ENCODE measurements around the gene HIKESHI.
A peak's percentile ranks its signal among the peaks of the same experiment; 100 is the strongest.
"Not testable (repeated sequence)": the region's sequence is repeated elsewhere in the genome, so short reads cannot be mapped to it uniquely, and the experiment has no call there.

Gene HIKESHI

GRCh38 chr11:86274503-86274902 lies 27.5 kb upstream of the HIKESHI start:
- H3K27me3 ChIP-seq (replicated peaks; ENCODE audit: control insufficient read depth, insufficient read depth, low read length, poor library complexity, severe bottlenecking), result no peaks in the 10 kb centered on the region
- peaks cover 34% of the 10 kb centered on the region for H3K36me3 ChIP-seq (ENCODE audit: control insufficient read depth, insufficient read depth, low read length)
- H3K4me1 ChIP-seq (ENCODE audit: control insufficient read depth, insufficient read depth, low read length, poor library complexity, severe bottlenecking), result no peaks in the 10 kb centered on the region
- H3K9me3 ChIP-seq (ENCODE audit: control insufficient read depth, low read length), result no peaks in the 10 kb centered on the region
- DNase-seq, result no peak
- no peak overlapping the region for H3K27ac ChIP-seq (ENCODE audit: insufficient read depth, low read length, poor library complexity, severe bottlenecking)
- H3K4me3 ChIP-seq (ENCODE audit: insufficient read depth, low read depth, low read length, poor library complexity, severe bottlenecking), result no peak overlapping the region

GRCh38 chr11:86274999-86275398 lies 27.0 kb upstream of the HIKESHI start:
- DNase-seq, result no peak
- Histone ChIP-seq H3K36me3 (ENCODE audit: control insufficient read depth, insufficient read depth, low read length) (peaks cover 29% of the 10 kb centered on the region), H3K9me3 (ENCODE audit: control insufficient read depth, low read length) (no peaks in the 10 kb centered on the region), H3K4me1 (ENCODE audit: control insufficient read depth, insufficient read depth, low read length, poor library complexity, severe bottlenecking) (no peaks in the 10 kb centered on the region), H3K4me3 (ENCODE audit: insufficient read depth, low read depth, low read length, poor library complexity, severe bottlenecking) (no peak overlapping the region), H3K27ac (ENCODE audit: insufficient read depth, low read length, poor library complexity, severe bottlenecking) (no peak overlapping the region), H3K27me3 (replicated peaks; ENCODE audit: control insufficient read depth, insufficient read depth, low read length, poor library complexity, severe bottlenecking) (no peaks in the 10 kb centered on the region)

GRCh38 chr11:86275493-86276370 lies 26.3 kb upstream of the HIKESHI start:
- H3K36me3 ChIP-seq (ENCODE audit: control insufficient read depth, insufficient read depth, low read length), result peaks cover 28% of the 10 kb centered on the region

GRCh38 chr11:86277741-86278140 lies 24.3 kb upstream of the HIKESHI start:
- no peak overlapping the region for H3K27ac ChIP-seq (ENCODE audit: insufficient read depth, low read length, poor library complexity, severe bottlenecking)
- H3K27me3 ChIP-seq (replicated peaks; ENCODE audit: control insufficient read depth, insufficient read depth, low read length, poor library complexity, severe bottlenecking), result no peaks in the 10 kb centered on the region
- DNase-seq, result no peak
- peaks cover 28% of the 10 kb centered on the region for H3K36me3 ChIP-seq (ENCODE audit: control insufficient read depth, insufficient read depth, low read length)
- no peaks in the 10 kb centered on the region for H3K4me1 ChIP-seq (ENCODE audit: control insufficient read depth, insufficient read depth, low read length, poor library complexity, severe bottlenecking)
- H3K4me3 ChIP-seq (ENCODE audit: insufficient read depth, low read depth, low read length, poor library complexity, severe bottlenecking), result no peak overlapping the region
- H3K9me3 ChIP-seq (ENCODE audit: control insufficient read depth, low read length), result no peaks in the 10 kb centered on the region

More at GRCh38 chr11:86275493-86276370, 26.3 kb upstream of the HIKESHI start:
- Histone ChIP-seq H3K27ac (ENCODE audit: insufficient read depth, low read length, poor library complexity, severe bottlenecking) (no peak overlapping the region), H3K4me3 (ENCODE audit: insufficient read depth, low read depth, low read length, poor library complexity, severe bottlenecking) (no peak overlapping the region), H3K9me3 (ENCODE audit: control insufficient read depth, low read length) (no peaks in the 10 kb centered on the region), H3K4me1 (ENCODE audit: control insufficient read depth, insufficient read depth, low read length, poor library complexity, severe bottlenecking) (no peaks in the 10 kb centered on the region), H3K27me3 (replicated peaks; ENCODE audit: control insufficient read depth, insufficient read depth, low read length, poor library complexity, severe bottlenecking) (no peaks in the 10 kb centered on the region)
- DNase-seq, result no peak

GRCh38 chr11:86278226-86278625 lies 23.8 kb upstream of the HIKESHI start:
- Histone ChIP-seq H3K4me3 (ENCODE audit: insufficient read depth, low read depth, low read length, poor library complexity, severe bottlenecking) (no peak overlapping the region), H3K27me3 (replicated peaks; ENCODE audit: control insufficient read depth, insufficient read depth, low read length, poor library complexity, severe bottlenecking) (no peaks in the 10 kb centered on the region), H3K36me3 (ENCODE audit: control insufficient read depth, insufficient read depth, low read length) (peaks cover 28% of the 10 kb centered on the region), H3K27ac (ENCODE audit: insufficient read depth, low read length, poor library complexity, severe bottlenecking) (no peak overlapping the region), H3K9me3 (ENCODE audit: control insufficient read depth, low read length) (no peaks in the 10 kb centered on the region), H3K4me1 (ENCODE audit: control insufficient read depth, insufficient read depth, low read length, poor library complexity, severe bottlenecking) (no peaks in the 10 kb centered on the region)
- no peak for DNase-seq

- no peak overlapping the region for H3K27ac ChIP-seq (ENCODE audit: insufficient read depth, low read length, poor library complexity, severe bottlenecking)
- H3K4me1 ChIP-seq (ENCODE audit: control insufficient read depth, insufficient read depth, low read length, poor library complexity, severe bottlenecking), result no peaks in the 10 kb centered on the region
- H3K36me3 ChIP-seq (ENCODE audit: control insufficient read depth, insufficient read depth, low read length), result peaks cover 28% of the 10 kb centered on the region
- H3K9me3 ChIP-seq (ENCODE audit: control insufficient read depth, low read length), result no peaks in the 10 kb centered on the region
- DNase-seq, result no peak
- no peak overlapping the region for H3K4me3 ChIP-seq (ENCODE audit: insufficient read depth, low read depth, low read length, poor library complexity, severe bottlenecking)
- no peaks in the 10 kb centered on the region for H3K27me3 ChIP-seq (replicated peaks; ENCODE audit: control insufficient read depth, insufficient read depth, low read length, poor library complexity, severe bottlenecking)
These were observed 22.3 kb upstream of the HIKESHI start for GRCh38 chr11:86279747-86280146.

- Histone ChIP-seq H3K27ac (ENCODE audit: insufficient read depth, low read length, poor library complexity, severe bottlenecking) (no peak overlapping the region), H3K27me3 (replicated peaks; ENCODE audit: control insufficient read depth, insufficient read depth, low read length, poor library complexity, severe bottlenecking) (no peaks in the 10 kb centered on the region), H3K4me3 (ENCODE audit: insufficient read depth, low read depth, low read length, poor library complexity, severe bottlenecking) (no peak overlapping the region), H3K36me3 (ENCODE audit: control insufficient read depth, insufficient read depth, low read length) (no peaks in the 10 kb centered on the region), H3K9me3 (ENCODE audit: control insufficient read depth, low read length) (no peaks in the 10 kb centered on the region), H3K4me1 (ENCODE audit: control insufficient read depth, insufficient read depth, low read length, poor library complexity, severe bottlenecking) (peaks cover 11% of the 10 kb centered on the region)
- no peak for DNase-seq
These were observed 14.6 kb upstream of the HIKESHI start for GRCh38 chr11:86287468-86287796.

- Histone ChIP-seq H3K36me3 (ENCODE audit: control insufficient read depth, insufficient read depth, low read length) (no peaks in the 10 kb centered on the region), H3K27me3 (replicated peaks; ENCODE audit: control insufficient read depth, insufficient read depth, low read length, poor library complexity, severe bottlenecking) (no peaks in the 10 kb centered on the region), H3K4me1 (ENCODE audit: control insufficient read depth, insufficient read depth, low read length, poor library complexity, severe bottlenecking) (peaks cover 11% of the 10 kb centered on the region), H3K27ac (ENCODE audit: insufficient read depth, low read length, poor library complexity, severe bottlenecking) (peak overlapping the region; percentile 12), H3K9me3 (ENCODE audit: control insufficient read depth, low read length) (no peaks in the 10 kb centered on the region), H3K4me3 (ENCODE audit: insufficient read depth, low read depth, low read length, poor library complexity, severe bottlenecking) (no peak overlapping the region)
- no peak for DNase-seq
These were observed 13.1 kb upstream of the HIKESHI start for GRCh38 chr11:86288776-86289507.

GRCh38 chr11:86289508-86290280 lies 12.3 kb upstream of the HIKESHI start:
- H3K27me3 ChIP-seq (replicated peaks; ENCODE audit: control insufficient read depth, insufficient read depth, low read length, poor library complexity, severe bottlenecking); DNase-seq; H3K4me3 ChIP-seq (ENCODE audit: insufficient read depth, low read depth, low read length, poor library complexity, severe bottlenecking); H3K27ac ChIP-seq (ENCODE audit: insufficient read depth, low read length, poor library complexity, severe bottlenecking); H3K36me3 ChIP-seq (ENCODE audit: control insufficient read depth, insufficient read depth, low read length); H3K9me3 ChIP-seq (ENCODE audit: control insufficient read depth, low read length): not testable (repeated sequence)
- H3K4me1 ChIP-seq (ENCODE audit: control insufficient read depth, insufficient read depth, low read length, poor library complexity, severe bottlenecking), result peaks cover 11% of the 10 kb centered on the region

Measured in effector memory CD4-positive, alpha-beta T cell (primary cell).